Astrocyte of the hippocampus (primary cell): ENCODE results near the gene SP1.

Experiments
- DNase-seq: peaks from one replicate; pipeline ENCODE4 v3.0.0; 2011; ENCODE audit warnings: low read depth, low spot score

Gene SP1

GRCh38 chr12:53450936-53451335, 71.0 kb downstream of the SP1 start:
- no peak for DNase-seq

DNA sequence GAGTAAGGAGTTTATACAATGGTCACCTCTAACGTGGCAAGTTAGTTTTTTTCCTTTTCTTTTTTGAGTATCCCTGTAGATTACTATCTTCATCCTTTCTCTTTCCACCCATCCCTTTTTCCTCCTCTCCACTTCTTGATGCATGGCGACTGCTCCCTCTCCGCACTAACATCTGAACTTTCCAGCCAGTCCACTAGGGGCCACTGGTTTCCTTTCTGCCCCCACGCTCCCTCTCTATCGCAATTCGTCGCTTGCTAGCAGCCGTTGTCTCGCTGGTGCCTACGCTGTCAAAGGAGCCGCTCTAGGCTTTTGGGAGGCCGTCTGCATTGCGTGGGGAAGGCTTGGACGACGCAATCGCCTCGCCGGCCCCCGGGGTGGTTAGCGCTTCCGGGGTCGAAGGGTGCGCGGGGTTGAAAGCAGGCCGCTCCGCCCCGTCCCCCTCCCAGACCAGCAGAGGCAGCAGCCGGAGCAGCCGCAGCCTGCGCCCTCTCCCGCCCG, 71.7 kb downstream of the SP1 start, which contains the start of gene PCBP2:
TSS of gene PCBP2 (plus strand) at position 442 of the 498 bp plus-strand sequence. CDS start 2,699 bp downstream, outside the sequence.
- peak; percentile 100 for DNase-seq

GRCh38 chr12:53452159-53453077, 72.4 kb downstream of the SP1 start:
- DNase-seq: peak; percentile 95

DNA sequence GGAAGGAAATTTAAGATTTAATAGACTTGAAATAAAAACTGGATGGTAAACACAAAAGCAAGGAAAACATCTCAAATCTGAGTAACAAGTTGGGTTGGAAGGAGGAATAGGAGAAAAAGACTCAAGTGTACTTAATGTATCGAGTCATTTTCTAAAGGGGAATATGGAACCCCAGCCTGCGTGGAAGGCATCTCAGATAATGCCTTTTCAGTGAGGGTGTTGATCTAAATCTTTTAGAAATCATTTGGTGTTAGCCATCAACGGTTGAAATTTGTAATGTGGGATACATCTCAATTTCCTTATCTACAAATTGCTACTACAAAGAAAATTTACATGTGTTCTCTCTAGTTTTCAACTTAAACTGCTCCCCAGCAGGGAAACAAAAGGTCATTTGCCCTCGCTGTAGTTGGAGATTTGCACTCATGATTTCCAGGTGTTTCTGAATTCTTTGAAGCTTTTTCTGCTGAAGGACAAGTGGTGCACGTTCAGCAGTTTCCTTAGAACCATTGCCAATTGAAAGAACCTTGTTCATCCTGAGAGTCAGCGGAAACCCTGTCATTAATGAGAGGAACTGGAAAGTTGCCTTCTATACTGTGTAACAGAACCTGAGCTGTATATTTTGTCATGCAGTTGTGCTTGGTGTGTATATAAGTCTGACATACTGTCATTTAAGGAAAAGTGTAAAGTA, 74.1 kb downstream of the SP1 start:
- no peak for DNase-seq

- no peak for DNase-seq
These were observed 74.7 kb downstream of the SP1 start for GRCh38 chr12:53454707-53455106.

DNA sequence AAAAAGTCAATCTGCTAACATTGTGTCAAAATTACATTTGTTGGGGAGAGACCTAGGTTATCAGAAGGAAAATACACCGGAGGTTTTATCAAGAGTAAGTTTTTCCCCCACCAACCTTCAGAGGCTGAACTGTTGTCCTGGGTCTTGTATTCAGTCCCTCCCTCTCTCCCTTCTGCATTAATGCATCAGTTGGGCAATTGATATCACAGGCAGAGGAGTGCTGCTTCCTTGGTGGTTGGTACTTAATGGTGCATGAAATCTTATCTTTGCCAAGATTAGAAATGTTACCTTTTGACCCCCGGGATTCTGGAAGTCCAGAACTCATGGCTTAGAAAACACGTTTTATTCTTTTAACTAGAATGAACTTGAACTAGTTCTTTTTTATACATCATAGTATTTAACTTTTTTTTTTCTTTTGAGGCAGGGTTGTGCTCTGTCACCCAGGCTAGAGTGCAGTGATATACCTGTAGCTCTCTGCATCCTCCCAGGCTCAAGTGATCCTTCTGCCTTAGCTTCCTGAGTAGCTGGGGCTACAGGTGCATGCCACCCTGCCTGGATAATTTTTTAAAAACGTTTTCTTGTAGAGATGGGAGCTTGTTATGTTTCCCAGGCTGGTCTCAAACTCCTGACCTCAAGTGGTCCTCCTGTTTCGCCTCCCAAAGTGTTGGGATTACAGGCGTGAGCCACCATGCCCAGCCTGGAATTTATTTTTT, 76.8 kb downstream of the SP1 start:
- DNase-seq: no peak

GRCh38 chr12:53459097-53459496, 79.1 kb downstream of the SP1 start:
- DNase-seq: no peak

GRCh38 chr12:53461059-53461458, 81.1 kb downstream of the SP1 start:
- no peak for DNase-seq

- no peak for DNase-seq
These were observed 81.6 kb downstream of the SP1 start for GRCh38 chr12:53461591-53461990.

GRCh38 chr12:53462935-53463334, 83.0 kb downstream of the SP1 start:
- no peak for DNase-seq

GRCh38 chr12:53463802-53464560, 84.0 kb downstream of the SP1 start:
- DNase-seq: no peak

DNA sequence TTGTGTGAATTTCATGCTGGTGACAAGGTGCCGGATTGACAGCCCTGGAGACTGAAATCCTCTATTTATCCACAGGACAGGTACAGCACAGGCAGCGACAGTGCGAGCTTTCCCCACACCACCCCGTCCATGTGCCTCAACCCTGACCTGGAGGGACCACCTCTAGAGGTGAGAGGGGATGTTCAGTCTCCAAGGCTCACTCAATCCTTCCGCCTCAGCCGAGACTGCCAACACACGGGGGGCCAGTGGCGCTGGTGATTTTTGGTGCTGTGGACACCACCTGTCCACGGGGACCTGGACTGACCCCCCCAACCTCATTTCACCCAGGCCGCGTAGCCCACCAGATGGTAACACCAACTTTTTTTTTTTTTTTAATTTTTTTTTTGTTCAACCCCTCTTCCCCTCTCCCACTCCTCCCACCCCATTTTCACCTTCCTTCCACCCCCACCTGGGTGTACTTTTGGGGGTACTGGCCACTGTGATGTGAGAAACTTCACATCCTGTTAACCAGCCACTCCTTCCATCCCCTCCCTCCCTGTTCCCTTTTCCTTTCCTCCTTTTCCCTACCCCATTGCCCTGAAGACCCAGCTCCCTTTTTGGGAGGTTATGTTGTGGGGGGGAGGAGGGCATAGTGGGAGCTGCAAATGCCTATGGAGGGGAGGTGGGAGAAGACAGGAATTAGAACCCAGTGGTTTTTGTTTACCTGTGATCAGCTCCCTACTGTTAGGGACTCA, 84.9 kb downstream of the SP1 start:
- no peak for DNase-seq

GRCh38 chr12:53465679-53466078, 85.7 kb downstream of the SP1 start:
- no peak for DNase-seq
